Measurements from ENCODE around the gene ZNF862. TPM values are rescaled to one million over a fixed set of nuclear protein-coding genes. Genes with fewer than 3 reads are reported as not detected.
"Not testable (repeated sequence)": the region's sequence is repeated elsewhere in the genome, so short reads cannot be mapped to it uniquely, and the experiment has no call there.

The ZNF862 gene
- total RNA-seq, 2 donors from 2014 or later = 8.3 to 15.6 TPM

DNA sequence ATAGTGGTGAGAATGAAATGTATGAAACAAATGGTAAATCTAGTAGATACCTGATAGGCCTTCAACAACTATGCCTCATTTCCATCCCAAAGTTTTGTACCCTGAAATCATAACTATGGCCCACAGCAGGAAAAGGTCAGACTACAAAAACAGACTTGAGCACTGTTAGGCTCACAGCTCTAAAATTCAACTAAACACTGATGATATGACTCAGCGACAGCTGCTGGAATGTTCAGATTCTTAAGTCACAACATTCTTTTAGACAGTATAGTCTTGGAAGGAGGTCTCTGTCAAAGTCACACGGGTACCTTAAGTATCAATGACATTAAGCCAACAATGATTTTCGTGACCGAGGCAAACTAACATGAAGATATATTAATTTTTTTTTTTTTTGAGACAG, 74.0 kb downstream of the ZNF862 start:
- not testable (repeated sequence) for H3K4me3 Mint-ChIP-seq; H3K4me1 ChIP-seq (ENCODE audit: control insufficient read depth, insufficient read depth, low read length); H3K9me3 Mint-ChIP-seq; H3K36me3 Mint-ChIP-seq (ENCODE audit: low read depth); H3K27ac Mint-ChIP-seq; H3K4me3 ChIP-seq (ENCODE audit: low read length); H3K9ac ChIP-seq (ENCODE audit: extremely low read depth, low read length, poor library complexity, severe bottlenecking); H3K36me3 ChIP-seq (ENCODE audit: control insufficient read depth, insufficient read depth, low read length); H3K27me3 Mint-ChIP-seq (ENCODE audit: insufficient read depth); H3K27me3 ChIP-seq (ENCODE audit: control insufficient read depth, insufficient read depth, low read length, poor library complexity, severe bottlenecking); H3K4me1 Mint-ChIP-seq; H3K9me3 ChIP-seq (ENCODE audit: control insufficient read depth, low read length); H3K27ac ChIP-seq (ENCODE audit: low read depth, low read length); DNase-seq
- WGBS, 2 experiments (ENCODE audit: insufficient coverage in 1 of 2, insufficient read length in 1 of 2) = 71% methylated on average over 1 of the region's 4 CpGs; no CpG with 5 or more reads in 1 of the 2 experiments

Other genes starting within 250 kb of the ZNF862 start
- 1 to 10 TPM in 1 of 2 donors, under 1 TPM in 1; 0.91 to 2.5 TPM for gene ZNF467, start 64.8 kb upstream of the ZNF862 start, total RNA-seq
- 10 to 100 TPM; 15.3 to 16.1 TPM for gene ATP6V0E2, start 35.6 kb downstream of the ZNF862 start, total RNA-seq

Measured in endodermal cell (in vitro differentiated cells).